Natural killer cell (primary cell): ENCODE data around the gene PWWP2B. TPM values are rescaled to one million over a fixed set of nuclear protein-coding genes. Genes with fewer than 3 reads are reported as not detected.

Experiments used
- ATAC-seq, 3 donors: fragments of 150-1000 bp in 2 of 3; fragments of 200-7000 bp in 1 of 3; cut with Tn5 transposase; 1 replicate in 1 of 3; 2 replicates in 2 of 3; pipeline ENCODE4 v1.10.0; 2021; ENCODE audit warnings: mild to moderate bottlenecking in 2 of 3, moderate library complexity in 2 of 3
- DNase-seq, 2 donors: peaks; one replicate each; pipeline versions ENCODE4 v3.0.0 to v3.0.0-alpha.2; 2013 to 2021; ENCODE audit warnings: mixed read lengths in 1 of 2
- H3K27ac ChIP-seq: one replicate; pipeline ENCODE4 v1.5.1; 2013; ENCODE audit warnings: mild to moderate bottlenecking, low read length
- H3K27me3 ChIP-seq: one replicate; pipeline ENCODE4 v1.6.1; 2013; ENCODE audit warnings: low read length; ENCODE audit not compliant: control insufficient read depth, insufficient read depth
- H3K36me3 ChIP-seq: one replicate; pipeline ENCODE4 v1.6.1; 2013; ENCODE audit warnings: low read length; ENCODE audit not compliant: control insufficient read depth, insufficient read depth
- H3K4me1 ChIP-seq: one replicate; pipeline ENCODE4 v1.6.1; 2013; ENCODE audit warnings: low read length; ENCODE audit not compliant: control insufficient read depth, insufficient read depth
- H3K4me3 ChIP-seq: one replicate; pipeline ENCODE4 v1.5.1; 2013; ENCODE audit warnings: low read length
- H3K9me3 ChIP-seq: one replicate; pipeline ENCODE4 v1.6.1; 2013; ENCODE audit warnings: low read length; ENCODE audit not compliant: control insufficient read depth, insufficient read depth
- H3K27ac Mint-ChIP-seq, 2 donors: one replicate each; pipeline ENCODE4 v1.8.0; 2022; ENCODE audit warnings: mild to moderate bottlenecking in 2 of 2, mixed read lengths in 2 of 2, moderate library complexity in 1 of 2
- H3K27me3 Mint-ChIP-seq, 2 donors: one replicate each; pipeline ENCODE4 v1.8.0; 2022; ENCODE audit warnings: low read depth in 2 of 2, mixed read lengths in 2 of 2
- H3K36me3 Mint-ChIP-seq: one replicate; pipeline ENCODE4 v1.8.0; 2022; ENCODE audit warnings: mixed read lengths
- H3K4me1 Mint-ChIP-seq, 2 donors: one replicate each; pipeline ENCODE4 v1.8.0; 2022; ENCODE audit warnings: mixed read lengths in 2 of 2
- H3K4me3 Mint-ChIP-seq: one replicate; pipeline ENCODE4 v1.8.0; 2022; ENCODE audit warnings: mild to moderate bottlenecking, moderate library complexity, mixed read lengths
- H3K9me3 Mint-ChIP-seq, 2 donors: one replicate each; pipeline ENCODE4 v1.8.0; 2022; ENCODE audit warnings: mixed read lengths in 2 of 2
- CTCF ChIP-seq: fragments of 200-600 bp; IDR thresholded peaks from one replicate; pipeline ENCODE4 v1.8.0; 2022; ENCODE audit warnings: antibody characterized with exemption
- WGBS: methylation state at CpG from one replicate; pipeline ENCODE4 v1.1.7; 2013; ENCODE audit warnings: missing lambda C conversion rate; ENCODE audit not compliant: insufficient coverage; 5-methylcytosine and 5-hydroxymethylcytosine counted together
- intact Hi-C: fragments of 100-400 bp; cut with micrococcal nuclease; formaldehyde crosslinking; loops from one replicate; pipeline ENCODE4 v1.14.2; 2022
- total RNA-seq, 4 donors: library from RNA; stranded (reverse); fragments of 120-200 nt in 1 of 4; gene quantifications; one replicate each; pipeline versions ENCODE4 v1.2.3 to v1.2.4, GENCODE V29; 2013 to 2022

The PWWP2B gene
- total RNA-seq, 3 donors from 2014 or later (not counting 1 experiment from before 2014, with no cell fraction given): 23.7 to 29.5 (median 24.4) TPM

DNA sequence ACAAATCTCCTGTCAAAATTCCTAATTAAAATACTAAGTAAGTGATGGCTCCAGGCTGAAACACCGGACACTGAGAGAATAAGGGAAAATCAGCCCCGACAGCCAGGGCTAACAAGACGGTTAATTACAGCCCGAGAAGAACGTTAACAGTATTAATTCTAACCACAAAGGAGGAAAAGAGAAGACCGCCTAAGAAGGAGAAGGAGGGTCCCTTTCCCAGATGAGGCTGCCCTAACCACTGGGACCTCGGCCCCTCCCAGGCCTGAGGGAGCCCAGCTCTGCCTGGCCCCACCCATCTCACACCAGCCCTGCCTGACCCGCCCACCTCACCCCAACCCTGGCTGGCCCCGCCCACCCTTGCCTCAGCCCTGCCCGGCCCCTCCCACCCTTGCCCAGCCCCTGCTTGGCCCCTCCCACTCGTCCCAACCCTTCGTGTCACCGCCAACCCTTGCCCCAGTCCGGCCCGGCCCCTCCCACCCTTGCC is 51.3 kb downstream of the PWWP2B start:
- Histone ChIP-seq H3K27ac (peak overlapping the region; percentile 100), H3K4me1 (peaks cover 81% of the 10 kb centered on the region), H3K4me3 (peak overlapping the region; percentile 6), H3K9me3 (no peaks in the 10 kb centered on the region), H3K27me3 (no peaks in the 10 kb centered on the region), H3K36me3 (no peaks in the 10 kb centered on the region)
- Mint-ChIP-seq H3K36me3 (no peaks in the 10 kb centered on the region), H3K4me1 (peaks cover 10 to 70% of the 10 kb centered on the region in 2 donors), H3K9me3 (no peaks in the 10 kb centered on the region), H3K27ac (peak overlapping the region; percentile 94 to 97), H3K4me3 (peak overlapping the region; percentile 52), H3K27me3 (no peaks in the 10 kb centered on the region)
- ATAC-seq (peak; percentile 42 to 66 (median 42)), DNase-seq (peak; percentile 72 to 81)
- TF ChIP-seq CTCF: no peak
- intact Hi-C loops: loop anchor here (5.0 kb wide), 1 partner anchor 89 kb away; the partner anchor contains the start of gene INPP5A
- WGBS: 26% methylated on average over 4 of the region's 15 CpGs

- Histone ChIP-seq H3K4me3 (no peak overlapping the region), H3K36me3 (no peaks in the 10 kb centered on the region), H3K4me1 (peaks cover 75% of the 10 kb centered on the region), H3K27me3 (no peaks in the 10 kb centered on the region), H3K9me3 (no peaks in the 10 kb centered on the region), H3K27ac (peak overlapping the region; percentile 39)
- DNase-seq (no peak), ATAC-seq (no peak)
- no peak for TF ChIP-seq CTCF
- Mint-ChIP-seq H3K27me3 (no peaks in the 10 kb centered on the region), H3K36me3 (no peaks in the 10 kb centered on the region), H3K4me1 (peaks cover 10 to 65% of the 10 kb centered on the region in 2 donors), H3K4me3 (no peak overlapping the region), H3K27ac (peak overlapping the region; percentile 64 to 81), H3K9me3 (no peaks in the 10 kb centered on the region)
- intact Hi-C loops: loop anchor here (5.0 kb wide), 1 partner anchor 88 kb away; the partner anchor contains the start of gene INPP5A
- 78% methylated on average over 10 of the region's 22 CpGs for WGBS
Measured at GRCh38 chr10:132449051-132449810, 52.2 kb downstream of the PWWP2B start.

GRCh38 chr10:132449811-132450181 is 52.8 kb downstream of the PWWP2B start:
- Mint-ChIP-seq H3K4me3 (no peak overlapping the region), H3K27me3 (no peaks in the 10 kb centered on the region), H3K36me3 (no peaks in the 10 kb centered on the region), H3K9me3 (no peaks in the 10 kb centered on the region), H3K27ac (peak overlapping the region; percentile 64 to 81), H3K4me1 (peaks cover 10 to 62% of the 10 kb centered on the region in 2 donors)
- no peak for TF ChIP-seq CTCF
- no peak for DNase-seq
- ATAC-seq: no peak
- Histone ChIP-seq H3K36me3 (no peaks in the 10 kb centered on the region), H3K27me3 (no peaks in the 10 kb centered on the region), H3K27ac (peak overlapping the region; percentile 39), H3K4me3 (no peak overlapping the region), H3K9me3 (no peaks in the 10 kb centered on the region), H3K4me1 (peaks cover 70% of the 10 kb centered on the region)
- 63% methylated on average over 8 of the region's 11 CpGs for WGBS
- intact Hi-C loops: loop anchor here (5.0 to 10.0 kb wide), 3 partner anchors 88 to 285 kb away; partner anchors contain the start of gene INPP5A
